ENCODE measurements around the gene MAP3K8. TPM values are rescaled to one million over a fixed set of nuclear protein-coding genes. Genes with fewer than 3 reads are reported as not detected.
"Not testable (repeated sequence)": the region's sequence is repeated elsewhere in the genome, so short reads cannot be mapped to it uniquely, and the experiment has no call there.

The MAP3K8 gene
- total RNA-seq, 1 donor = 14.5 TPM

DNA sequence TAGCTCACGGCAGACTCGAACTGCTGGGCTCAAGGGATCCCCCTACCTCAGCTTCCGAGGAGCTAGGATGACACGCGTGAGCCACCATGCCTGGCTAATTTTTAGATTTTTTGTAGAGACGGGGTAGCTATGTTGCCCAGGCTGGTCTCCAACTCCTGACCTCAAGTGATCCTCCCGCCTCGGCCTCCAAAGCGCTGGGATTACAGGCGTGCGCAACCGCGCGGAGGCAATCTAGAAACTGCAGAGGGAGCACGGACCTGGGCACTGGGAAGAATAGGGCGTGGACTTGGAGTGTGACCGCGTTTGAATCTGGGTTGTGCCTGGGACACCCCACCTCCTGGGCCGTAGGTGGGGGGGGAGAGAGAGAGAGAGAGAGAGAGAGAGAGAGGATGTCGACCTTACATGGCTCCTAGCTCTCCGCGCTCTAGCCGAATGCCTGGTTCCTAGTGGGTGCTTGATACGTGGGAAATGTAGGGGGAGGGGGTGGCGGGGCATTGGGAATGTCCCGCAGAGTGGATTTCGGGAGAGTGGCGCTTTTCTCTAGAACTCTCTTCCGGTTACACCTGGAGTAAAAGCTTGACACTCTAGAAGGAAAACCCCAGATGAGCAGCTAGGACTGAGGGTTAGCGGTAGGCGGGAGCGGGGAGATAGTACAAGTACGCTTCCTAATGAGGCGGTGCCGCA lies 1.2 kb upstream of the MAP3K8 start:
- peak; percentile 59 for DNase-seq (ENCODE audit: insufficient read length, low spot score, missing footprints)
- H3K79me2 ChIP-seq (ENCODE audit: insufficient read depth, low read length) = peaks cover 2% of the 10 kb centered on the region
- H3K4me1 ChIP-seq (ENCODE audit: insufficient read depth, low read length) = peaks cover 32% of the 10 kb centered on the region
- H2AFZ ChIP-seq (ENCODE audit: low read length) = peak overlapping the region; percentile 88
- H3K27ac ChIP-seq (ENCODE audit: low read depth, low read length) = peak overlapping the region; percentile 92
- no peaks in the 10 kb centered on the region for H3K9me3 ChIP-seq (ENCODE audit: low read depth, low read length)
- H3K27me3 ChIP-seq (ENCODE audit: insufficient read depth, low read length) = no peaks in the 10 kb centered on the region
- peak overlapping the region; percentile 95 for H3K4me3 ChIP-seq (ENCODE audit: insufficient read depth, low read length)
- peak overlapping the region; percentile 91 for H3K4me2 ChIP-seq (ENCODE audit: insufficient read depth, low read length)
- H4K20me1 ChIP-seq (ENCODE audit: insufficient read depth, low read length) = no peaks in the 10 kb centered on the region
- no peaks in the 10 kb centered on the region for H3K36me3 ChIP-seq (ENCODE audit: insufficient read depth, low read length)
- TF ChIP-seq, protein P1, sequence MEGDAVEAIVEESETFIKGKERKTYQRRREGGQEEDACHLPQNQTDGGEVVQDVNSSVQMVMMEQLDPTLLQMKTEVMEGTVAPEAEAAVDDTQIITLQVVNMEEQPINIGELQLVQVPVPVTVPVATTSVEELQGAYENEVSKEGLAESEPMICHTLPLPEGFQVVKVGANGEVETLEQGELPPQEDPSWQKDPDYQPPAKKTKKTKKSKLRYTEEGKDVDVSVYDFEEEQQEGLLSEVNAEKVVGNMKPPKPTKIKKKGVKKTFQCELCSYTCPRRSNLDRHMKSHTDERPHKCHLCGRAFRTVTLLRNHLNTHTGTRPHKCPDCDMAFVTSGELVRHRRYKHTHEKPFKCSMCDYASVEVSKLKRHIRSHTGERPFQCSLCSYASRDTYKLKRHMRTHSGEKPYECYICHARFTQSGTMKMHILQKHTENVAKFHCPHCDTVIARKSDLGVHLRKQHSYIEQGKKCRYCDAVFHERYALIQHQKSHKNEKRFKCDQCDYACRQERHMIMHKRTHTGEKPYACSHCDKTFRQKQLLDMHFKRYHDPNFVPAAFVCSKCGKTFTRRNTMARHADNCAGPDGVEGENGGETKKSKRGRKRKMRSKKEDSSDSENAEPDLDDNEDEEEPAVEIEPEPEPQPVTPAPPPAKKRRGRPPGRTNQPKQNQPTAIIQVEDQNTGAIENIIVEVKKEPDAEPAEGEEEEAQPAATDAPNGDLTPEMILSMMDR (IDR thresholded peaks at IDR 0.05; ENCODE audit: extremely low read depth, low read depth, low read length) = no peak

DNA sequence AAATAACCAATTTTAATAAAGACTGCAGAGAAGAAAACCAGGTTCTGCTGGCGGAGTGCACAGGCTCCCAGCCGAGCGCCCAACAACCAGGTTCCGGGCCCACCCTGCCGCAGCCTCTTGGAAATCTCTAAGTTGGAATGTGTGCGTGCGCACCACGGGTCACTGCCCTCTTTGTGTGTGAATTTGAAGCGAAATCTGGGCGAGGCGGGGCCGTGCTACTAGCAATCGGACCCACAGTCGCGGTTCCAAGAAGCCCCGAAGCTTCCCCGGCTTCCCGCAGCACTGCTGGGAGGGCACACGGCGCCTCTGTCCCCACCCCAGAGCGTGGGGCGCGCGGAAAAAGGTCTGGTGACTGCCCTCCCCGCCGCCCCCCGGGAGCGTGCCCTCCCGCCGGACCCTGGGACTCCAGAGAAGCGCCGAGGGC lies 666 bp upstream of the MAP3K8 start:
- peak; percentile 80 for DNase-seq (ENCODE audit: insufficient read length, low spot score, missing footprints)
- Histone ChIP-seq H3K4me1 (ENCODE audit: insufficient read depth, low read length) (peaks cover 38% of the 10 kb centered on the region), H3K79me2 (ENCODE audit: insufficient read depth, low read length) (peaks cover 2% of the 10 kb centered on the region), H2AFZ (ENCODE audit: low read length) (peak overlapping the region; percentile 88), H3K9me3 (ENCODE audit: low read depth, low read length) (no peaks in the 10 kb centered on the region), H3K4me2 (ENCODE audit: insufficient read depth, low read length) (peak overlapping the region; percentile 91), H3K4me3 (ENCODE audit: insufficient read depth, low read length) (peak overlapping the region; percentile 95), H3K36me3 (ENCODE audit: insufficient read depth, low read length) (no peaks in the 10 kb centered on the region), H3K27me3 (ENCODE audit: insufficient read depth, low read length) (no peaks in the 10 kb centered on the region), H4K20me1 (ENCODE audit: insufficient read depth, low read length) (no peaks in the 10 kb centered on the region), H3K27ac (ENCODE audit: low read depth, low read length) (peak overlapping the region; percentile 92)
- TF ChIP-seq, protein P1 (IDR thresholded peaks at IDR 0.05; ENCODE audit: extremely low read depth, low read depth, low read length) = no peak

DNA sequence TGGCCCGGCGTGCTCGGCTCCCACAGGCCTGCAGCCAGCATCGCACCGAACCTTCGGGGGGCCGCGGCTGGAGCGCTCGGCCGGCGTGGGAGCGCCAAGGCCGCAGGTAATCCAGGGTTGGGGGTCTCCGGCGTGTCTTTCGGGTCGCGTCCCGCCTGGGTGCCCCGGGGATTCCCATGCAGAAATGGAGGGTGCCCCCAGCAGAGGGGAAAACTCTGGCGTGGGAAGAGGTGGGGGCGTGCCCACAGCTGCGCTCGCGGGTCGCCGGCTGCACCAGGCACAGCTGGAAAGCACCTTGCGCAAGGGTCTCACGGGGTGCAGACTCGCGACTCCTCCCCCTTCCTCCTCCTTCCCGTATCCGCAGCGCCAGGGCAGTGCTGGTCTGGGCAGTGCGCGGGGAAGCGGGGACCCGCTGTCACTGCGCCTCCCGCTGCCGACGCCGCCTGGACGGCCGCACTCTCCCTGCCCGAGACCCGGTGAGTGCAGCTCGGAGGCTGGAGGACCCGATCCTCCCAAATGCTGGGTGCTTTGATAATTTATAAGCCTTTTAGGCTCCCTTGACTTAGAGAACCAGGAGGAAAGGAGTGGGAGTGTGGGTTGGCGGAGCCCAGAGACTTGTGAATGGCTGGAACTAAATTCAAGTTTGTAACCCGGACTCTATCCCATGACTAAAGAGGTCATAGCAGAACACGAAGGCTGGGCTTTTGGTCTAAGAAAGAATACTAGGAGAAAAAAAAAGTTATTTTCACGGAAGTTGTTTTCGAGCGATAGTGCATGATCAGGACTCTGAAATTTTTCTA lies 489 bp downstream of the MAP3K8 start:
- H3K4me3 ChIP-seq (ENCODE audit: insufficient read depth, low read length) = peak overlapping the region; percentile 95
- peak overlapping the region; percentile 71 for H2AFZ ChIP-seq (ENCODE audit: low read length)
- H3K27me3 ChIP-seq (ENCODE audit: insufficient read depth, low read length) = no peaks in the 10 kb centered on the region
- H3K27ac ChIP-seq (ENCODE audit: low read depth, low read length) = peak overlapping the region; percentile 92
- peak; percentile 93 for DNase-seq (ENCODE audit: insufficient read length, low spot score, missing footprints)
- H3K79me2 ChIP-seq (ENCODE audit: insufficient read depth, low read length) = peaks cover 2% of the 10 kb centered on the region
- TF ChIP-seq, protein P1 (IDR thresholded peaks at IDR 0.05; ENCODE audit: extremely low read depth, low read depth, low read length) = no peak
- H3K4me2 ChIP-seq (ENCODE audit: insufficient read depth, low read length) = peak overlapping the region; percentile 91
- H3K36me3 ChIP-seq (ENCODE audit: insufficient read depth, low read length) = peaks cover 6% of the 10 kb centered on the region
- no peaks in the 10 kb centered on the region for H3K9me3 ChIP-seq (ENCODE audit: low read depth, low read length)
- H4K20me1 ChIP-seq (ENCODE audit: insufficient read depth, low read length) = no peaks in the 10 kb centered on the region
- H3K4me1 ChIP-seq (ENCODE audit: insufficient read depth, low read length) = peaks cover 45% of the 10 kb centered on the region

DNA sequence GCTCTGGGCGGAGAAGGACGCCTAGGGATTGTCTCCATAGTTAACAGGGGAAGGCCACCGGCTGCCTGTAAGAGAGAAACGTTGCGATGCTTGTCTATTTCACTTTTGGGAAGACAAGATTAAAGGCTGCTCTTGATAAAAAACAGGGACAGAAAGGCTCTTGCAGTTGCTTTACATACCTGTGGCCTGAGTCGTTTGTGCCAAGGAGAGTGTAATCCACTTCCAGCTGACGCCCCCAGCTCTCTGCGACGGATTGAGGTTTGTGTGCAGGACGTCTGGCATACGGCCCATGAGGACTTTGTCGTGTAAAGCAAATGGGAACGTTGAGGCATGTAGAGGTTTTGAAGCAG lies 1.1 kb downstream of the MAP3K8 start:
- peaks cover 45% of the 10 kb centered on the region for H3K4me1 ChIP-seq (ENCODE audit: insufficient read depth, low read length)
- H3K27ac ChIP-seq (ENCODE audit: low read depth, low read length) = peak overlapping the region; percentile 92
- H3K36me3 ChIP-seq (ENCODE audit: insufficient read depth, low read length) = peaks cover 9% of the 10 kb centered on the region
- peaks cover 2% of the 10 kb centered on the region for H3K79me2 ChIP-seq (ENCODE audit: insufficient read depth, low read length)
- no peaks in the 10 kb centered on the region for H4K20me1 ChIP-seq (ENCODE audit: insufficient read depth, low read length)
- H2AFZ ChIP-seq (ENCODE audit: low read length) = peak overlapping the region; percentile 71
- H3K27me3 ChIP-seq (ENCODE audit: insufficient read depth, low read length) = no peaks in the 10 kb centered on the region
- peak overlapping the region; percentile 95 for H3K4me3 ChIP-seq (ENCODE audit: insufficient read depth, low read length)
- H3K4me2 ChIP-seq (ENCODE audit: insufficient read depth, low read length) = peak overlapping the region; percentile 91
- H3K9me3 ChIP-seq (ENCODE audit: low read depth, low read length) = no peaks in the 10 kb centered on the region
- TF ChIP-seq, protein P1 (IDR thresholded peaks at IDR 0.05; ENCODE audit: extremely low read depth, low read depth, low read length) = no peak
- no peak for DNase-seq (ENCODE audit: insufficient read length, low spot score, missing footprints)

DNA sequence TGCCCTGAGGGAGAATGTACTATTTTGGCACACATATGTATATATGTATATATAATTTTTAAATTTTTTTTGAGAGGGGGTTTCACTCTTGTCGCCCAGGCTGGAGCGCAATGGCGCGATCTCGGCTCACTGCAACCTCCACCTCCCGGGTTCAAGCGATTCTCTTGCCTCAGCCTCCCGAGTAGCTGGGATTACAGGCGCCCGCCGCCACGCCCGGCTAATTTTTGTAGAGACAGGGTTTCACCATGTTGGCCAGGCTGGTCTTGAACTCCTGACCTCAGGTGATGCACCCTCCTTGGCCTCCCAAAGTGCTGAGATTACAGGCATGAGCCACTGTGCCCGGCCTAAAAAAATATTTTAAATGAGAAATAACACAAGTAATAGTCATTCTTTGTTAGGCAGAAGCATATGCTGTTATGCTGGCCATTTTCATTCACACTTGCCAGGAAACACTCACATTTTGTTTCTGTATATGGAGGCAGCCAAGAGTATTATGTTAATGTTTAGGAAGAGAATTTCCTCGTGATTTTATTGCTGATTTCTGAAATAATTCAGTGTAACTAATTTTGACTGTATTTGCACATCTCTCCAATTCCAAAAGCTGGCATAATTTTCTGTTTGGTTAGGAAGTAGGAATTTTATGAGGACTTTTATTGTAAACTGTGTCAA lies 1.6 kb downstream of the MAP3K8 start:
- H3K79me2 ChIP-seq (ENCODE audit: insufficient read depth, low read length); H4K20me1 ChIP-seq (ENCODE audit: insufficient read depth, low read length); H3K27me3 ChIP-seq (ENCODE audit: insufficient read depth, low read length); H2AFZ ChIP-seq (ENCODE audit: low read length); H3K36me3 ChIP-seq (ENCODE audit: insufficient read depth, low read length); H3K9me3 ChIP-seq (ENCODE audit: low read depth, low read length): not testable (repeated sequence)
- Histone ChIP-seq H3K4me2 (ENCODE audit: insufficient read depth, low read length) (peak overlapping the region; percentile 91), H3K4me1 (ENCODE audit: insufficient read depth, low read length) (peaks cover 45% of the 10 kb centered on the region), H3K27ac (ENCODE audit: low read depth, low read length) (peak overlapping the region; percentile 92), H3K4me3 (ENCODE audit: insufficient read depth, low read length) (peak overlapping the region; percentile 95)
- peak; percentile 52 for DNase-seq (ENCODE audit: insufficient read length, low spot score, missing footprints)
